Calu3 (cell line): Measurements from ENCODE around the gene SCN5A. TPM values are rescaled to one million over a fixed set of nuclear protein-coding genes. Genes with fewer than 3 reads are reported as not detected.

Source experiments
- BruUV-seq: library from RNA; stranded (reverse); fragments of 400-500 nt; replicated peaks from 2 replicates; lab custom pipeline; 2021; lab: Mats Ljungman, UMichigan
- CTCF ChIA-PET: fragments of 300-600 bp; sonication (Branson Sonifier 250); formaldehyde crosslinking; loops from one replicate; lab custom pipeline; 2022; ENCODE audit warnings: antibody characterized with exemption; lab: Charles Lee
- DNase-seq: peaks from one replicate; pipeline ENCODE4 v3.0.0; 2022
- H3K27ac Mint-ChIP-seq: one replicate; pipeline ENCODE4 v1.8.0; 2022; ENCODE audit warnings: mixed read lengths; ENCODE audit not compliant: unreplicated experiment
- H3K27me3 Mint-ChIP-seq: one replicate; pipeline ENCODE4 v1.8.0; 2022; ENCODE audit warnings: mixed read lengths; ENCODE audit not compliant: unreplicated experiment
- H3K36me3 Mint-ChIP-seq: one replicate; pipeline ENCODE4 v1.8.0; 2022; ENCODE audit warnings: mild to moderate bottlenecking, moderate library complexity, mixed read lengths; ENCODE audit not compliant: insufficient read depth, unreplicated experiment
- H3K4me1 Mint-ChIP-seq: one replicate; pipeline ENCODE4 v1.8.0; 2022; ENCODE audit warnings: mild to moderate bottlenecking, low read depth, mixed read lengths; ENCODE audit not compliant: unreplicated experiment
- H3K4me3 Mint-ChIP-seq: one replicate; pipeline ENCODE4 v1.8.0; 2022; ENCODE audit warnings: mild to moderate bottlenecking, low read depth, moderate library complexity, mixed read lengths; ENCODE audit not compliant: unreplicated experiment
- H3K9me3 Mint-ChIP-seq: one replicate; pipeline ENCODE4 v1.8.0; 2022; ENCODE audit warnings: low read depth, mixed read lengths; ENCODE audit not compliant: unreplicated experiment
- intact Hi-C: fragments of 100-400 bp; cut with micrococcal nuclease; formaldehyde crosslinking; loops from one replicate; pipeline ENCODE4 v1.10.0; 2022; ENCODE audit not compliant: unreplicated experiment
- total RNA-seq: library from RNA; stranded (reverse); gene quantifications from 2 replicates; pipeline ENCODE4 v1.2.3, GENCODE V29; 2022
- TF ChIP-seq, protein P1 (sequence below): fragments of 200-600 bp; IDR thresholded peaks from one replicate; pipeline ENCODE4 v1.8.0; 2022; ENCODE audit warnings: antibody characterized with exemption; ENCODE audit not compliant: unreplicated experiment

Gene SCN5A
- total RNA-seq, 1 experiment from 2014 or later = 0.61 TPM

DNA sequence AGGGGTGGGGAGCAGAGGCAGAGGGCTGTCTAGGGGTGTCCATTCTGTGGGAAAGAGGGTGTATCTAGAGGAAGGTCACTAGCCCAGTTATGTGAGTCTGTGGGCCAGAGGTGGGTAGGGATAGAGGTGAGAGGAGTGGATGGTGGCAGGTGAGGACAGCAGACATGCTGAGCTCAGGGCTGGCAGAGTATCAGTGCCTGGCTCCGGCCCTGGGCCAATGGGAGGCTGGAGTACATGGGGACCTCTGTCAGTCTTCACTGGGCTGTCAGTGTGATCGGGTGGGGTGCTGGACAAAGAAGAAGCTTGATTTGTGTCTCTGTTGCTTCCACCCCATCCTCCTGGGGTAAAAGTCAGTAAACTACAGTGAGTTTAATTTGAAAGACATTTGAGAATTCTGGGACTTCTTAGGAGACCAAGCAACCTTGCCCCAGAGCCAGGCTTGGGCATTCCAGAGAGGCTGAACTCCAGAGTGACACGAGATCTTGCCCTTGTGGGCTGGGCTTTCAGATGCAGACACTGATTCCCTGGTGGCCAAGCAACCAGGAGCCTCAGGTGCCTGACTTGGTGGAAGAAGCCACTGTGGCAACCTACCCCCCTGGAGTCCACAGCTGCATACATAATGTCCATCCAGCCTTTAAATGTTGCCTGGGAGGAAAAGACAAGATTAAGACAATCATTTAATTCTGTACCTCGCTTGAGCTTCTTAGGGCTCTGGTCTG is 92.7 kb downstream of the SCN5A start:
- Mint-ChIP-seq H3K36me3 (no peaks in the 10 kb centered on the region), H3K9me3 (no peaks in the 10 kb centered on the region), H3K27me3 (peaks cover 66% of the 10 kb centered on the region), H3K27ac (no peak overlapping the region), H3K4me1 (no peaks in the 10 kb centered on the region), H3K4me3 (no peak overlapping the region)
- BruUV-seq = no TSS peak
- CTCF ChIA-PET = no interaction called here
- TF ChIP-seq, protein P1, sequence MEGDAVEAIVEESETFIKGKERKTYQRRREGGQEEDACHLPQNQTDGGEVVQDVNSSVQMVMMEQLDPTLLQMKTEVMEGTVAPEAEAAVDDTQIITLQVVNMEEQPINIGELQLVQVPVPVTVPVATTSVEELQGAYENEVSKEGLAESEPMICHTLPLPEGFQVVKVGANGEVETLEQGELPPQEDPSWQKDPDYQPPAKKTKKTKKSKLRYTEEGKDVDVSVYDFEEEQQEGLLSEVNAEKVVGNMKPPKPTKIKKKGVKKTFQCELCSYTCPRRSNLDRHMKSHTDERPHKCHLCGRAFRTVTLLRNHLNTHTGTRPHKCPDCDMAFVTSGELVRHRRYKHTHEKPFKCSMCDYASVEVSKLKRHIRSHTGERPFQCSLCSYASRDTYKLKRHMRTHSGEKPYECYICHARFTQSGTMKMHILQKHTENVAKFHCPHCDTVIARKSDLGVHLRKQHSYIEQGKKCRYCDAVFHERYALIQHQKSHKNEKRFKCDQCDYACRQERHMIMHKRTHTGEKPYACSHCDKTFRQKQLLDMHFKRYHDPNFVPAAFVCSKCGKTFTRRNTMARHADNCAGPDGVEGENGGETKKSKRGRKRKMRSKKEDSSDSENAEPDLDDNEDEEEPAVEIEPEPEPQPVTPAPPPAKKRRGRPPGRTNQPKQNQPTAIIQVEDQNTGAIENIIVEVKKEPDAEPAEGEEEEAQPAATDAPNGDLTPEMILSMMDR = no peak
- intact Hi-C loops = no loop called here
- DNase-seq = no peak

DNA sequence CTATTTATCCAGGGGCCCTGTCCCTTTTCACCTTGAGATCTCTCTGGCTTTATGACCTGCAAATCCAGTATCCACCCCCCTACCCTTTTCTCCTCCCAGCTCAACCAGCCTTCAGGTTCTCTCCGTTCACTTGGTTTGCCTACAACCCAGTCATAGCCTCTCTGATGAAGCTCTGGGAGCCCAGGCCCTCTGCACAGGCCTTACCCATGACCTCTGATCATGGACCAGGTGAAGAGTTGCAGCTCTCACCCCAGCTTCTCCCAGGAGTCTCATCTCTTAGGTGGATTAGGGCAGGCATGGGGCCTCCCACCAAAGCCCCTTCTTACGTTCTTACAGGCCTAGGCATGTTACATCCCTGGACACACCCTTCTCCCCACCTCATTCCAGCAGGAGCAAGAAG is 93.6 kb downstream of the SCN5A start:
- Mint-ChIP-seq H3K9me3 (peaks cover 4% of the 10 kb centered on the region), H3K27me3 (peaks cover 67% of the 10 kb centered on the region)
- no TSS peak for BruUV-seq

GRCh38 chr3:38555149-38555840 is 94.2 kb downstream of the SCN5A start:
- H3K4me1 Mint-ChIP-seq = no peaks in the 10 kb centered on the region
- intact Hi-C loops = no loop called here
- no peak overlapping the region for H3K27ac Mint-ChIP-seq
- CTCF ChIA-PET = no interaction called here
- DNase-seq = no peak
- TF ChIP-seq, protein P1 = no peak
- no peaks in the 10 kb centered on the region for H3K36me3 Mint-ChIP-seq
- no peak overlapping the region for H3K4me3 Mint-ChIP-seq
- H3K9me3 Mint-ChIP-seq = peaks cover 6% of the 10 kb centered on the region
- H3K27me3 Mint-ChIP-seq = peaks cover 73% of the 10 kb centered on the region
- no TSS peak for BruUV-seq

More for the DNA sequence above, 93.6 kb downstream of the SCN5A start:
- H3K27ac Mint-ChIP-seq = no peak overlapping the region
- DNase-seq = no peak
- no peak overlapping the region for H3K4me3 Mint-ChIP-seq
- H3K36me3 Mint-ChIP-seq = no peaks in the 10 kb centered on the region
- TF ChIP-seq, protein P1 = no peak
- intact Hi-C loops = no loop called here
- CTCF ChIA-PET = no interaction called here
- H3K4me1 Mint-ChIP-seq = no peaks in the 10 kb centered on the region

GRCh38 chr3:38554127-38554827 is 95.2 kb downstream of the SCN5A start:
- H3K4me1 Mint-ChIP-seq = no peaks in the 10 kb centered on the region
- H3K27me3 Mint-ChIP-seq = peaks cover 75% of the 10 kb centered on the region
- H3K9me3 Mint-ChIP-seq = peaks cover 6% of the 10 kb centered on the region
- TF ChIP-seq, protein P1 = no peak
- CTCF ChIA-PET = no interaction called here
- H3K36me3 Mint-ChIP-seq = no peaks in the 10 kb centered on the region
- intact Hi-C loops = no loop called here
- H3K4me3 Mint-ChIP-seq = no peak overlapping the region
- no peak for DNase-seq
- BruUV-seq = no TSS peak
- no peak overlapping the region for H3K27ac Mint-ChIP-seq
